HepG2 (cell line): Measurements from ENCODE around the gene EEA1. TPM values are rescaled to one million over a fixed set of nuclear protein-coding genes. Genes with fewer than 3 reads are reported as not detected.

Experiments used
- GTF3A ChIP-seq: sonication (generic); formaldehyde crosslinking; conservative IDR thresholded peaks from 2 replicates; pipeline ENCODE4 v1.4.0; 2020; ENCODE audit warnings: mild to moderate bottlenecking, missing genetic modification reagents
- HNRNPUL1 ChIP-seq: fragments of 200-400 bp; formaldehyde crosslinking; IDR thresholded peaks from 2 replicates; pipeline ENCODE4 v1.6.1; 2017; ENCODE audit warnings: low read depth, mild to moderate bottlenecking, low read length, moderate library complexity
- PHF8 ChIP-seq: sonication (generic); formaldehyde crosslinking; IDR thresholded peaks from 2 replicates; pipeline ENCODE4 v1.5.0; 2020; ENCODE audit warnings: missing genetic modification reagents
- SETDB1 ChIP-seq: sonication (generic); formaldehyde crosslinking; IDR thresholded peaks from 2 replicates; pipeline ENCODE4 v1.5.1; 2020; ENCODE audit warnings: missing genetic modification reagents, mild to moderate bottlenecking, borderline replicate concordance
- SRF ChIP-seq: IDR thresholded peaks from 2 replicates; pipeline ENCODE4 v1.6.1; 2011; ENCODE audit warnings: mild to moderate bottlenecking, low read depth, low read length, moderate library complexity
- YEATS2 ChIP-seq: sonication (generic); formaldehyde crosslinking; IDR thresholded peaks from 2 replicates; pipeline ENCODE4 v1.4.0; 2020; ENCODE audit warnings: missing genetic modification reagents, borderline replicate concordance
- ZFP90 ChIP-seq: sonication (generic); formaldehyde crosslinking; IDR thresholded peaks from 2 replicates; pipeline ENCODE4 v1.8.0; 2022; ENCODE audit warnings: missing genetic modification reagents, mild to moderate bottlenecking, inconsistent platforms, borderline replicate concordance
- ZNF12 ChIP-seq: sonication (generic); formaldehyde crosslinking; IDR thresholded peaks from 2 replicates; pipeline ENCODE4 v1.5.0; 2020; ENCODE audit warnings: missing genetic modification reagents
- ZNF235 ChIP-seq: sonication (generic); formaldehyde crosslinking; IDR thresholded peaks from 2 replicates; pipeline ENCODE4 v1.8.1; 2023; ENCODE audit warnings: mild to moderate bottlenecking, missing genetic modification reagents, borderline replicate concordance
- ZNF383 ChIP-seq: sonication (generic); formaldehyde crosslinking; IDR thresholded peaks from 2 replicates; pipeline ENCODE4 v1.4.0; 2020; ENCODE audit warnings: missing genetic modification reagents, mild to moderate bottlenecking, borderline replicate concordance
- ZNF713 ChIP-seq: sonication (generic); formaldehyde crosslinking; IDR thresholded peaks from 2 replicates; pipeline ENCODE4 v1.4.0; 2020; ENCODE audit warnings: mild to moderate bottlenecking, missing genetic modification reagents
- ZSCAN21 ChIP-seq: sonication (generic); formaldehyde crosslinking; IDR thresholded peaks from 2 replicates; pipeline ENCODE4 v1.8.0; 2022; ENCODE audit warnings: mild to moderate bottlenecking, missing genetic modification reagents, moderate library complexity, borderline replicate concordance
- polyA plus RNA-seq, 8 experiments: library from polyadenylated mRNA; depleted of rRNA in 3 of 8; stranded (reverse) in 7 of 8; unstranded in 1 of 8; fragments of >200 nt; fragmentation: Illumina TruSeq in 4 of 8; extraction: Trizol in 4 of 8; gene quantifications; 2 replicates each; pipeline versions ENCODE4 v1.2.1 to v1.2.3, GENCODE V29; 2011 to 2016; ENCODE audit warnings: low read depth in 4 of 8, missing spikeins in 1 of 8, mixed read lengths in 1 of 8; ENCODE audit not compliant: insufficient read depth in 1 of 8
- total RNA-seq, 5 experiments: library from RNA; depleted of rRNA; stranded (reverse); fragments of >200 nt; fragmentation: Illumina TruSeq; extraction: Trizol; gene quantifications; 2 replicates each; pipeline ENCODE4 v1.2.3, GENCODE V29; 2016; ENCODE audit warnings: low read depth in 1 of 5
- TF ChIP-seq, protein P1 (sequence below): sonication (generic); formaldehyde crosslinking; IDR thresholded peaks from 2 replicates; pipeline ENCODE4 v1.4.0; 2020; ENCODE audit warnings: missing genetic modification reagents
- TF ChIP-seq, protein P2 (sequence below): IDR thresholded peaks from 2 replicates; pipeline ENCODE4 v1.6.1; 2016; ENCODE audit warnings: low read depth, control low read depth
- TF ChIP-seq, protein P3 (sequence below): sonication (generic); formaldehyde crosslinking; IDR thresholded peaks from 2 replicates; pipeline ENCODE4 v1.4.0; 2020; ENCODE audit warnings: mild to moderate bottlenecking, missing genetic modification reagents
- TF ChIP-seq, protein P4 (sequence below), 2 experiments: sonication (generic) in 1 of 2; formaldehyde crosslinking in 1 of 2; IDR thresholded peaks; 2 replicates each; pipeline versions ENCODE4 v1.4.0 to v1.6.1; 2018 to 2020; ENCODE audit warnings: missing genetic modification reagents in 2 of 2, borderline replicate concordance in 1 of 2, low read depth in 1 of 2, mild to moderate bottlenecking in 1 of 2, missing biosample characterization in 1 of 2
- TF ChIP-seq, protein P5 (sequence below): IDR thresholded peaks from 2 replicates; pipeline ENCODE4 v1.6.1; 2018; ENCODE audit warnings: missing genetic modification reagents, mild to moderate bottlenecking, missing compliant biosample characterization

EEA1 gene
- total and polyA plus RNA-seq, 2 of the 13 experiments (the other 11 are each of a cell fraction or from before 2014, with no cell fraction given) = 5.0 to 19.3 TPM

DNA sequence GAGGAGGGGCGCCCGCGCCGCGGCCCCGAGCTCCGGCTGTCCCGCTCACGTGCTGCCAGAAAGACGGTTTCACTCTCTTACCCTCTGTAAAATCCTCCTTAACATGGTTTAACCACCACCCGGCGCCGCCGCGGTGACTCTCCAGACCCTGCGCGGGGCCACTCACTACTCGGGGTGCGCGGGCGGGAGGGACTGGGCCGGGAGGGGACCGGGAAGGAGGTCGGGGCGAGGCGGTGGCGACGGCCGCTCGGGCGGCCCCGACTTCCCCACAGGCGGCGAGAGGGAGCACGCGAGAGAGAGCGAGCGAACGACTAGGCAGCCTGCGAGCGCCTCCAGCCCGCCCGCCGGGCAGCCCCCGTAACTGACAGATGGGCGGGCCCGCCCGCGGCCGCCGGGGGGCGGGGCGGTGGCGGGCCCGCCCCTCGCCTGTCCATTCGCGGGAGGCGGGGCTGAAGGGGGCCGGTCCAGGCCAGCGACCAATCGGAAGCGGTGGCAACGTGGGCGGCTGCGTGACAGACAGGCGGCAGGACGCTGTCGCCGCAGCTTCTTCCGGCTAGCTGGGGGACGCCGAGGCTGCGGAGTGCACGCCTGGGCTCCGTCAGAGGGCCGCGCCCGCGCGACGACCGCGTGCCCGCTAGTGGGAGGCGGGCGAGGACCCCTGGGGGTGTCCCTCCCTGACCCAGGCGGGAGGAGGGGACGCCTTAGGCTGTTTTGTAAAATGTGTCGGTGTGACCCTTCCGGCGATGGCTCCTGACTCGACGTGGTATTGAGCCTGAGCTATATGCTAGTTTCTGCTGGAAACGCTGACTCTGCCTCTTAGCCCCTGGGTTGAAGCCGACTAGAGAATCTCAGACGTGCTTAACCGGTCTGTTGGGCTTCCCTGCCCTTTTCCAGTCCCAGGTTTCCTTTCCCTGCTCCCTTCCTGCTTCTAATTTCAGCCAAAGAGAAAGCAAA is at the start of gene EEA1 (continued):
- TF ChIP-seq, protein P1, sequence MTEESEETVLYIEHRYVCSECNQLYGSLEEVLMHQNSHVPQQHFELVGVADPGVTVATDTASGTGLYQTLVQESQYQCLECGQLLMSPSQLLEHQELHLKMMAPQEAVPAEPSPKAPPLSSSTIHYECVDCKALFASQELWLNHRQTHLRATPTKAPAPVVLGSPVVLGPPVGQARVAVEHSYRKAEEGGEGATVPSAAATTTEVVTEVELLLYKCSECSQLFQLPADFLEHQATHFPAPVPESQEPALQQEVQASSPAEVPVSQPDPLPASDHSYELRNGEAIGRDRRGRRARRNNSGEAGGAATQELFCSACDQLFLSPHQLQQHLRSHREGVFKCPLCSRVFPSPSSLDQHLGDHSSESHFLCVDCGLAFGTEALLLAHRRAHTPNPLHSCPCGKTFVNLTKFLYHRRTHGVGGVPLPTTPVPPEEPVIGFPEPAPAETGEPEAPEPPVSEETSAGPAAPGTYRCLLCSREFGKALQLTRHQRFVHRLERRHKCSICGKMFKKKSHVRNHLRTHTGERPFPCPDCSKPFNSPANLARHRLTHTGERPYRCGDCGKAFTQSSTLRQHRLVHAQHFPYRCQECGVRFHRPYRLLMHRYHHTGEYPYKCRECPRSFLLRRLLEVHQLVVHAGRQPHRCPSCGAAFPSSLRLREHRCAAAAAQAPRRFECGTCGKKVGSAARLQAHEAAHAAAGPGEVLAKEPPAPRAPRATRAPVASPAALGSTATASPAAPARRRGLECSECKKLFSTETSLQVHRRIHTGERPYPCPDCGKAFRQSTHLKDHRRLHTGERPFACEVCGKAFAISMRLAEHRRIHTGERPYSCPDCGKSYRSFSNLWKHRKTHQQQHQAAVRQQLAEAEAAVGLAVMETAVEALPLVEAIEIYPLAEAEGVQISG (CRISPR knock-in tag) = peak; percentile 84
- TF ChIP-seq ZFP90 (peak; percentile 96), YEATS2 (CRISPR knock-in tag) (peak; percentile 68), HNRNPUL1 (no peak), ZNF235 (CRISPR knock-in tag) (no peak), ZSCAN21 (CRISPR knock-in tag) (peak; percentile 93), ZNF713 (CRISPR knock-in tag) (0 out of 2 replicates have a peak, but pooled peaks have one; percentile 82), PHF8 (CRISPR knock-in tag) (peak; percentile 82), SETDB1 (CRISPR knock-in tag) (no peak), SRF (no peak), ZNF12 (peak; percentile 58; the same call in 1 of the 2 replicates), GTF3A (no peak), ZNF383 (CRISPR knock-in tag) (no peak)
- TF ChIP-seq, protein P2, sequence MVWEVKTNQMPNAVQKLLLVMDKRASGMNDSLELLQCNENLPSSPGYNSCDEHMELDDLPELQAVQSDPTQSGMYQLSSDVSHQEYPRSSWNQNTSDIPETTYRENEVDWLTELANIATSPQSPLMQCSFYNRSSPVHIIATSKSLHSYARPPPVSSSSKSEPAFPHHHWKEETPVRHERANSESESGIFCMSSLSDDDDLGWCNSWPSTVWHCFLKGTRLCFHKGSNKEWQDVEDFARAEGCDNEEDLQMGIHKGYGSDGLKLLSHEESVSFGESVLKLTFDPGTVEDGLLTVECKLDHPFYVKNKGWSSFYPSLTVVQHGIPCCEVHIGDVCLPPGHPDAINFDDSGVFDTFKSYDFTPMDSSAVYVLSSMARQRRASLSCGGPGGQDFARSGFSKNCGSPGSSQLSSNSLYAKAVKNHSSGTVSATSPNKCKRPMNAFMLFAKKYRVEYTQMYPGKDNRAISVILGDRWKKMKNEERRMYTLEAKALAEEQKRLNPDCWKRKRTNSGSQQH (CRISPR knock-in tag) = no peak
- TF ChIP-seq, protein P3, sequence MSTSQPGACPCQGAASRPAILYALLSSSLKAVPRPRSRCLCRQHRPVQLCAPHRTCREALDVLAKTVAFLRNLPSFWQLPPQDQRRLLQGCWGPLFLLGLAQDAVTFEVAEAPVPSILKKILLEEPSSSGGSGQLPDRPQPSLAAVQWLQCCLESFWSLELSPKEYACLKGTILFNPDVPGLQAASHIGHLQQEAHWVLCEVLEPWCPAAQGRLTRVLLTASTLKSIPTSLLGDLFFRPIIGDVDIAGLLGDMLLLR (CRISPR knock-in tag) = peak; percentile 92
- TF ChIP-seq, protein P4, sequence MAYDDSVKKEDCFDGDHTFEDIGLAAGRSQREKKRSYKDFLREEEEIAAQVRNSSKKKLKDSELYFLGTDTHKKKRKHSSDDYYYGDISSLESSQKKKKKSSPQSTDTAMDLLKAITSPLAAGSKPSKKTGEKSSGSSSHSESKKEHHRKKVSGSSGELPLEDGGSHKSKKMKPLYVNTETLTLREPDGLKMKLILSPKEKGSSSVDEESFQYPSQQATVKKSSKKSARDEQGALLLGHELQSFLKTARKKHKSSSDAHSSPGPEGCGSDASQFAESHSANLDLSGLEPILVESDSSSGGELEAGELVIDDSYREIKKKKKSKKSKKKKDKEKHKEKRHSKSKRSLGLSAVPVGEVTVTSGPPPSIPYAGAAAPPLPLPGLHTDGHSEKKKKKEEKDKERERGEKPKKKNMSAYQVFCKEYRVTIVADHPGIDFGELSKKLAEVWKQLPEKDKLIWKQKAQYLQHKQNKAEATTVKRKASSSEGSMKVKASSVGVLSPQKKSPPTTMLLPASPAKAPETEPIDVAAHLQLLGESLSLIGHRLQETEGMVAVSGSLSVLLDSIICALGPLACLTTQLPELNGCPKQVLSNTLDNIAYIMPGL (CRISPR knock-in tag; IDR thresholded peaks at IDR 0.05; ENCODE audit: borderline replicate concordance in 1 of 2, low read depth in 1 of 2) = peak; percentile 59 to 72; a peak in 3 of 4 replicates
- TF ChIP-seq, protein P5, sequence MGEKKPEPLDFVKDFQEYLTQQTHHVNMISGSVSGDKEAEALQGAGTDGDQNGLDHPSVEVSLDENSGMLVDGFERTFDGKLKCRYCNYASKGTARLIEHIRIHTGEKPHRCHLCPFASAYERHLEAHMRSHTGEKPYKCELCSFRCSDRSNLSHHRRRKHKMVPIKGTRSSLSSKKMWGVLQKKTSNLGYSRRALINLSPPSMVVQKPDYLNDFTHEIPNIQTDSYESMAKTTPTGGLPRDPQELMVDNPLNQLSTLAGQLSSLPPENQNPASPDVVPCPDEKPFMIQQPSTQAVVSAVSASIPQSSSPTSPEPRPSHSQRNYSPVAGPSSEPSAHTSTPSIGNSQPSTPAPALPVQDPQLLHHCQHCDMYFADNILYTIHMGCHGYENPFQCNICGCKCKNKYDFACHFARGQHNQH (CRISPR knock-in tag) = peak; percentile 85
